A549 treated with CpdA at 1 μM for 4 hours (cell line): ENCODE measurements around the gene ZNF530. TPM values are rescaled to one million over a fixed set of nuclear protein-coding genes. Genes with fewer than 3 reads are reported as not detected.

Experiments used
- total RNA-seq: library from RNA; stranded (reverse); fragments of 200-300 nt; extraction: Qiagen RNA extraction; gene quantifications from 5 replicates; pipeline ENCODE4 v1.2.3, GENCODE V29; 2022; ENCODE audit warnings: low read depth

Gene ZNF530
- total RNA-seq = 3.0 to 5.5 TPM (median 4.9 TPM) in 5 replicates

GRCh38 chr19:57599761-57600383, at the start of gene ZNF530:
Gene ZNF530 (plus strand): TSS chr19:57599885. CDS start chr19:57604346, 4,461 bp downstream.

GRCh38 chr19:57559404-57560025, 40.2 kb upstream of the ZNF530 start, which contains the start of gene ZNF550:
Gene ZNF550 (minus strand): TSS chr19:57559863. CDS start chr19:57559682, 181 bp downstream.

GRCh38 chr19:57578487-57579205, 21.0 kb upstream of the ZNF530 start, which contains the start of gene ZNF416:
Gene ZNF416 (minus strand): TSS chr19:57578911. CDS start chr19:57578704, 207 bp downstream.

DNA sequence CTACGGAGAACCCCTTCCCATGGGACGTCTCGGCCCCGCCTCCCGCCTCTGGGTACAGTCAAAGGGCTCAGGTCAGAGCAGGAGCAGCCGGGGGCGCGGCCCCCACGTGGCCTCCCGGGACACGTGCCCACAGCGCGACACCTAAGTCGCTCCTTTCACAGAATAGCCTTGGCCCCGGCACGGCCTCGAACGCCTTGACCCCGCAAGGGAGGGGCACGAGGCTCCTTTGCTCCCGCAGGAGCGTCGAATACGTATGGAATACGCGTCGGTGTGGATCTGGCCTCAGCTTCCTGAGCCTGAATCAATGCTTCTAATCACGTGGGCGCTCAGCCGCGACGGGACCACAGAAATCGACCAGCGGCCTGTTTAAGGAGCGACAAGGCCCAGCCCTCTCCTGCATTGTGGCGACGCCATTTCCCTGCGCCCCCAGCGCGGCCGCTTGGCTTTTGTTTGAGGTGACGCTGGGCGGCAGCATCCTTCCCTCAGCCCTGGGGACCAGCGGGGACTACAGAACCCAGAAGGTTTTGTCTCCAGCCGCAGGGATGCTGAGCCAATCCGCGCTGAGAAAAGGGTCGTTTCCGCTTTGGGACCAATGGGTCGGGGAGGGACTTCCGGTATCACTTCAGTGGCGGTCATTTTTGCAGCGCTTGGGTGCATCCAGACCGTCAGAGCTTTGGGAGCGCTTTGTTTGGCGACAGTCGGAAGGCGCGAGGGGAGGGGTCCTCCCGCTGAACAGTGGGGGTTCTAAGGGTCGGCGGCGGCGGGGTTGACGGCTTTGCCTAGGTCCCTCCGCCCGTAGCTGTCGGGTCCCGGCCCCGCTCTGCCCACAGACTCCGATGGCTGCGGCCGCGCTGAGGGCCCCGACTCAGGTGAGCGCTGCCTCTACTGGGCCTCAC, 15.9 kb upstream of the ZNF530 start, which contains the start of gene ZIK1:
Gene ZIK1 (plus strand): TSS at position 625 of the 896 bp plus-strand sequence. CDS start 212 bp downstream, at position 837.

DNA sequence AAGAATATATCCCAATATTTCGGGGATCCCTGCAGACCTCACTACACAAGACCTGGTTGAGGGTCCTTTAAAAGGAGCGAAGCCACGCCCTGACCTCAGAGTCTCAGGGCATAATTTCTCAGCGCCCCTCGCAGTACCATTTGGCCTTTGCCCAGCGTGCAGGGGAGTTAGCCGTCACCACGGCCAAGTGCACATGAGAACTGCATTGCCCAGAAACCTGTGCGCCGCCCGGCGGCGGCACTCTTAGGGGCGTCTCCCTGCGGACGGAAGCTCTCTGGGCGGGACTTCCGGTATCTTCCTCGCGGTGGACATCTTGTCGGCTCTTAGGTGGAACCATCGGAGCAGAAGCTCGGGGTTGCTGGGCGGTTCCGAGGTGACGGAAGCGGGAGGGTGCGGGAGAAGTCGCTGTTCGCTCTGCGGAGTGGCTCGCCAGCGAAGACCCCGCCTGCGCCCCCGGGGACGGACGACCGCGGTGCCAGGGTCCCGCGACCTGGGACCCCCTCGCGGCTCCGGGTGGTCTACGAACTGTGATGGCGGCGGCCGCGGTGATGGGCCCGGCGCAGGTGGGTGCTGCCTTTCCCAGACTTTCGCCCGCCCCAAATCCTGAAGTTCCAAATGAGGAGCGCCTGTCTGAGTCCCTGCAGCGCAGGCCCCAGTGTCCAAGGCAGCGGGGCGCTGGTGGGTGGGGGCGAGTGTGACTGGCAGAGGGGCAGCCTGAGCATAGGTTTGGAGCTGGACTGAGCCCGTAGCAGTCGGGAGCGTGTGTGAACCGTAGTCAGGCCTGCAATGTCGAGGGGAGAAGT, 14.5 kb downstream of the ZNF530 start, which contains the start of gene ZNF134:
Gene ZNF134 (plus strand): TSS at position 302 of the 803 bp plus-strand sequence. CDS start 5,227 bp downstream, outside the sequence.

GRCh38 chr19:57632987-57633831, 33.5 kb downstream of the ZNF530 start, which contains the start of gene ZNF211:
Gene ZNF211 (plus strand): TSS chr19:57633168. CDS start chr19:57633347, 179 bp downstream.

Other genes with a start within 250 kb of the ZNF530 start
- gene ZNF304, start 248.6 kb upstream of the ZNF530 start, total RNA-seq = 1.9 to 2.4 TPM (median 2.0 TPM) in 5 replicates
- 13.6 to 17.6 TPM (median 15.9 TPM) in 5 replicates for gene TRAPPC2B, start 236.3 kb upstream of the ZNF530 start, total RNA-seq
- 1.1 to 2.8 TPM (median 1.5 TPM) in 5 replicates for gene ZNF547, start 236.3 kb upstream of the ZNF530 start, total RNA-seq
- 3.1 to 4.6 TPM (median 3.3 TPM) in 5 replicates for gene ZNF548, start 210.0 kb upstream of the ZNF530 start, total RNA-seq
- gene ZNF17, start 188.7 kb upstream of the ZNF530 start, total RNA-seq = 3.9 to 5.5 TPM (median 4.6 TPM) in 5 replicates
- 14.7 to 17.6 TPM (median 16.6 TPM) in 5 replicates for gene ZNF749, start 164.6 kb upstream of the ZNF530 start, total RNA-seq
- gene VN1R1, start 142.7 kb upstream of the ZNF530 start, total RNA-seq = 0.02 to 0.09 TPM (median 0.07 TPM) in 3 of 5 replicates, not detected in the others
- 1.1 to 1.7 TPM (median 1.5 TPM) in 5 replicates for gene ZNF772, start 122.3 kb upstream of the ZNF530 start, total RNA-seq
- 5.7 to 9.0 TPM (median 7.0 TPM) in 5 replicates for gene ZNF419, start 112.1 kb upstream of the ZNF530 start, total RNA-seq
- 3.2 to 6.0 TPM (median 5.4 TPM) in 5 replicates for gene ZNF773, start 99.9 kb upstream of the ZNF530 start, total RNA-seq
- 1.6 to 2.2 TPM (median 1.7 TPM) in 5 replicates for gene ZNF549, start 72.5 kb upstream of the ZNF530 start, total RNA-seq
- 2.8 to 4.3 TPM (median 3.7 TPM) in 5 replicates for gene ZNF550, start 40.0 kb upstream of the ZNF530 start, total RNA-seq
- 3.4 to 5.0 TPM (median 4.3 TPM) in 5 replicates for gene ZNF416, start 21.0 kb upstream of the ZNF530 start, total RNA-seq
- gene ZIK1, start 15.7 kb upstream of the ZNF530 start, total RNA-seq = not detected in 5 replicates
- 7.1 to 9.5 TPM (median 8.0 TPM) in 5 replicates for gene ZNF134, start 14.4 kb downstream of the ZNF530 start, total RNA-seq
- 4.7 to 7.1 TPM (median 6.6 TPM) in 5 replicates for gene ZNF211, start 33.3 kb downstream of the ZNF530 start, total RNA-seq
- not detected in 5 replicates for gene ZSCAN4, start 69.0 kb downstream of the ZNF530 start, total RNA-seq
- gene ZNF551, start 82.1 kb downstream of the ZNF530 start, total RNA-seq = 4.3 to 5.9 TPM (median 5.6 TPM) in 5 replicates
- not detected in 5 replicates for gene ZNF154, start 109.3 kb downstream of the ZNF530 start, total RNA-seq
- gene ZNF671, start 127.7 kb downstream of the ZNF530 start, total RNA-seq = 0.75 to 0.99 TPM (median 0.80 TPM) in 5 replicates
- gene ZNF776, start 146.9 kb downstream of the ZNF530 start, total RNA-seq = 5.4 to 6.3 TPM (median 5.7 TPM) in 5 replicates
- gene ZNF586, start 169.8 kb downstream of the ZNF530 start, total RNA-seq = 5.8 to 7.7 TPM (median 6.4 TPM) in 5 replicates
- 4.5 to 6.2 TPM (median 4.9 TPM) in 5 replicates for gene ZNF552, start 215.0 kb downstream of the ZNF530 start, total RNA-seq
- 6.7 to 11.5 TPM (median 8.0 TPM) in 5 replicates for gene ZNF587B, start 230.4 kb downstream of the ZNF530 start, total RNA-seq
- 5.0 to 7.4 TPM (median 6.5 TPM) in 5 replicates for gene ZNF587, start 250.0 kb downstream of the ZNF530 start, total RNA-seq